Fibroblast of villous mesenchyme (primary cell): Measurements from ENCODE around the gene SULT1C2. TPM values are rescaled to one million over a fixed set of nuclear protein-coding genes. Genes with fewer than 3 reads are reported as not detected.

Experiments used
- DNase-seq: peaks from one replicate; pipeline ENCODE4 v3.0.0-alpha.2; 2010; ENCODE audit warnings: low read depth
- H3K4me3 ChIP-seq: 2 replicates; pipeline ENCODE4 v1.5.1; 2011; ENCODE audit warnings: low read depth, mild to moderate bottlenecking, low read length
- total RNA-seq: library from RNA; depleted of rRNA; stranded (reverse); fragments of >200 nt; gene quantifications from 2 replicates; pipeline ENCODE4 v1.2.3, GENCODE V29; 2012
- TF ChIP-seq, protein P1 (sequence below): IDR thresholded peaks from 2 replicates; pipeline ENCODE4 v1.5.1; 2012; ENCODE audit warnings: low read depth, mild to moderate bottlenecking, low read length; ENCODE audit not compliant: insufficient read depth

The SULT1C2 gene
- total RNA-seq = not detected in 2 replicates

DNA sequence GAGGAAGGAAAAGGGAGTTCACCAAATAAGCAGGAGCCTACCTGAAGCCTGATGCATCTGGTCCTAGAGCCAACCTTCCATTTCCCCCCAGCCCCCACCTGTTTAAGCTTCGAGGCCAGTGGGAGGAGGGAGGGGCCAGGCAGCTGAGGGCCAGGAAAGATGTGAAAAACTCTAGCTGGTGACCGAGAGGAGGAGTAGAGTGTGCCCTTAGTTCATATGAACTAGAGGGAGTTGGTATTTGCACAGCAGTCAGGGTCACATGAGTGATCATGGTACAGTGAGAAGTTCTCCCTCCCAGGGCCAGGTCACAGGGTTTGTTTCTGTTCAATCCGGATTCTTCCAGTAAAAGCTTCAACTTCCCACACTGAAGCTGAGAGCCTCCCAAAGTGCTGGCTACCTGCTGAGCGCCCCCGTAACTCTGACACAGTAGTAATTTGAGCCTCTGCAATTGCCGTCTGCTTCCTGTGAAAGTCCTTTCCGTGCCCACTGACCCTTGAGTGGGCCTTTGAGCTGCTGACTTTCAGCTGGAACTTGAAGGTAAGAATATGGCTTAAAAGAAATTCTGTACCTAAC is at the start of gene SULT1C2:
Gene SULT1C2 (plus strand): TSS at position 362 of the 573 bp plus-strand sequence. CDS start 4,773 bp downstream, outside the sequence.
- H3K4me3 ChIP-seq = no peak within 1 kb of the TSS
- TF ChIP-seq, protein P1, sequence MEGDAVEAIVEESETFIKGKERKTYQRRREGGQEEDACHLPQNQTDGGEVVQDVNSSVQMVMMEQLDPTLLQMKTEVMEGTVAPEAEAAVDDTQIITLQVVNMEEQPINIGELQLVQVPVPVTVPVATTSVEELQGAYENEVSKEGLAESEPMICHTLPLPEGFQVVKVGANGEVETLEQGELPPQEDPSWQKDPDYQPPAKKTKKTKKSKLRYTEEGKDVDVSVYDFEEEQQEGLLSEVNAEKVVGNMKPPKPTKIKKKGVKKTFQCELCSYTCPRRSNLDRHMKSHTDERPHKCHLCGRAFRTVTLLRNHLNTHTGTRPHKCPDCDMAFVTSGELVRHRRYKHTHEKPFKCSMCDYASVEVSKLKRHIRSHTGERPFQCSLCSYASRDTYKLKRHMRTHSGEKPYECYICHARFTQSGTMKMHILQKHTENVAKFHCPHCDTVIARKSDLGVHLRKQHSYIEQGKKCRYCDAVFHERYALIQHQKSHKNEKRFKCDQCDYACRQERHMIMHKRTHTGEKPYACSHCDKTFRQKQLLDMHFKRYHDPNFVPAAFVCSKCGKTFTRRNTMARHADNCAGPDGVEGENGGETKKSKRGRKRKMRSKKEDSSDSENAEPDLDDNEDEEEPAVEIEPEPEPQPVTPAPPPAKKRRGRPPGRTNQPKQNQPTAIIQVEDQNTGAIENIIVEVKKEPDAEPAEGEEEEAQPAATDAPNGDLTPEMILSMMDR = no peak
- no peak for DNase-seq

DNA sequence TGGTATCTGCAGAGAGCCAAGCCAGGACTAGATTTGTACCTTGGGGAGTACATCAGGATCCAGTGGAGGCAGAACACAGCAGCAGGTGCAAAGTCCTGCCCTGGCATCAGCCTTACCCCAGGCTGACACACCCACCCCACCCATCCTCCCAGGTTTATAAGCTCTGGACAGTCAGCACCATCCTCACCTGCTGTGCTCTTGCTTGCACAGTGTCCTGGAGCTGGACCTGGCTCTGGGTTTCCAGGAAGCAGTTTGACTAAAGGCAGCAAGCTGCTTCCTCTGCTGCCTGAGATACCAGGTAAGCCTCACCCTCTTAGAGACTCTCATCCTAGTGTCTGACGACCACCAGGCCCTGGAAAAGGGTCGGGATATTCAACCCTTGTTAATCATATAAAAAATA is 48.9 kb upstream of the SULT1C2 start, which contains the start of gene SULT1C3:
Gene SULT1C3 (plus strand): TSS at position 183 of the 400 bp plus-strand sequence. CDS start 7,227 bp downstream, outside the sequence.
- TF ChIP-seq, protein P1 = no peak
- no peak within 1 kb of the TSS for H3K4me3 ChIP-seq
- DNase-seq = no peak

DNA sequence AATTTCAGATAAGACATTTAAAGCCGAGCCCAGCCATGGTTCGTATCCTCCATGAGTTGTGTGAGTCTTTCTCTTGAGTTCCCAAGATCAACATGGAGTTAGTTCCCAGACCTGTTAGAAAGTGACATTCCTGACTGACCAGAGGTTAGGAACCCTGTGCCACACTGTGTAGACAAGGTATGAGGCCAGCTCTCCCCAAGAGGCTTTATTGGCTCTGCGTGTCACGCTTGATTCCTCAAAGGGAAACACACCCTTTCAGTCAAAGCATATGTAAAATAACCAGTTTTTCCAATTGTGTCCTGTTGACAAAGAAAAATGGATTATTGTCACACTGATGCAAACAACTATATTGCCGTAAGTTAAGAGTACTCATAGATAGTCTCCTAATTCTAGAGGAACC is 47.7 kb upstream of the SULT1C2 start:
- TF ChIP-seq, protein P1 = no peak
- no peak for DNase-seq
- H3K4me3 ChIP-seq = no peak overlapping the region

DNA sequence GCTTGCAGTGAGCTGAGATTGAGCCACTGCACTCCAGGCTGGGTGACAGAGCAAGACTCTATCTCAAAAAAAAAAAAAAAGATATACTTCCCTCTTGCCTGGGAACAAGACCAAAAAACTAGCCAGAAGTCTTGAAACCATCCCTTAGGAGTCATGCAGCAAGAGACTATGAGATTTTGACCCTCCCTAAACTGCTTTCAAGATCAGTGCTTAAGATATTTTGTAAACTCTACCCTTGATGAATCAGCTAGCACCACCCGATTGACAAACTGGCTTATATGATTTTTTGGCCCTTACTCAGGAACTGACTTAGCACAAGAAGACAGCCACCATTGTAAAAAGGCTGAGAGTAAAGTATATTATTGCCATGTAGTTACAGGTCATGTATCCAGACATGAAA is 45.1 kb upstream of the SULT1C2 start:
- no peak overlapping the region for H3K4me3 ChIP-seq
- TF ChIP-seq, protein P1 = no peak
- peak; percentile 39 for DNase-seq

DNA sequence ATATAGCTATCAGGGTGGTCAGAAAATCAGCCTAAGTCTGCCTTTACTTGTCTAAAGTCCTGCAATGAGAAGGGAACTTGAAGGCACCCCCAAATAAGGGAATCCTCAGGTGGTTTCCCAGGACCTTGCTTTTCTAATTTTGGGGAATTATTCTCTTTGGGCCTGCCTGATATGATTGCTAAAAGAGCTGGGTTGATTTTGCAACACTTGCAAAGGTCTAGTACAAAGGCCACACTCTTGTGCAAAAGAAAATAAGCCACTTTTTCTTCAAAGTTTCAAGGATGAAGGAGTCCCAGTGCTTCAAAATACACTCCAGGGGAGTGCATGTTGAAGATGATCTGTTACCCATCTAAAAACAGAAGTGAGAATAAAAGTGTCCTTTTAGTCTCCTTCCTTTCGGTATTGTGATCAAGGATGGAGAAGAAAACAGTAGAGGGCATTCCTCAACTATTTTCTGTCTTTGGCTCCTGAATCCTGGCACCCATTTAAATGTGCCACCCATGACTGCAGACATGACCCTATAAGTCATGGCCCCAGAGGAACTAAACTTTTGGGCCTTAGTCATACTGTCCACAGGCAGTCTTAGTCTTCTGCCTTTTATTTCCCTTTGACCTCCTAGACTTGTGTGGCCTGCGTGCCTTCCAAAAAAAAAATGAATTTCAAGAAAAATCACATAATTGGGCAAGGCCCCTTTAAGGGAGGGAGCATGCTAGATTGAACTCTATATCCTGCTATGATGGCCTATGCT is 43.9 kb upstream of the SULT1C2 start:
- TF ChIP-seq, protein P1 = no peak
- peak; percentile 3 for DNase-seq
- H3K4me3 ChIP-seq = no peak overlapping the region

DNA sequence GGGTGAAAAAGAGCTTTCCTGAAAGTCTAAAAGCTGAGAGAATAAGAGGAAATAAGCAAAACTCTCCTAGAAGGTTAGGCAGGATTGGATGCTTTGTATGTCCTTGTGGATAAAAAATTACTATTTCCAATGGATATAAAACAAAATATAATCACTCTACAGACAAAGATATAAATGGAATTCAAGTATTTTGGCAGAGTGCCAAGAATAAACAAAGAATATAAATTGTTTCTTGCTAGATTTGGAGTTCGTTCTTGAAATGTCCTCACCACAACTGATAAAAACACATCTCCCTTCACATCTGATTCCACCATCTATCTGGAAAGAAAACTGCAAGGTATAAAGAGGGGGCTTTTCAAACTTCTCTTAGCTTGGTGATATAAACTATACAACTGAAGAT is 35.6 kb upstream of the SULT1C2 start:
- TF ChIP-seq, protein P1 = no peak
- H3K4me3 ChIP-seq = no peak overlapping the region
- no peak for DNase-seq
